ENCODE results near the gene COBL. TPM values are rescaled to one million over a fixed set of nuclear protein-coding genes. Genes with fewer than 3 reads are reported as not detected.

Gene COBL
- polyA plus RNA-seq, 3 donors = 16.8 to 23.3 (median 21.4) TPM

GRCh38 chr7:51237446-51238133 lies 79.0 kb downstream of the COBL start:
- no peak for DNase-seq (ENCODE audit: low read depth in 3 of 3, low spot score in 2 of 3)

- no peak for DNase-seq (ENCODE audit: low read depth in 3 of 3, low spot score in 2 of 3)
These were observed 80.0 kb downstream of the COBL start for GRCh38 chr7:51236470-51237132.

GRCh38 chr7:51235593-51236313 lies 80.9 kb downstream of the COBL start:
- DNase-seq (ENCODE audit: low read depth in 3 of 3, low spot score in 2 of 3) = no peak

GRCh38 chr7:51234609-51235308 lies 81.8 kb downstream of the COBL start:
- no peak for DNase-seq (ENCODE audit: low read depth in 3 of 3, low spot score in 2 of 3)

- no peak for DNase-seq (ENCODE audit: low read depth in 3 of 3, low spot score in 2 of 3)
These were observed 82.5 kb downstream of the COBL start for GRCh38 chr7:51234139-51234538.

- no peak for DNase-seq (ENCODE audit: low read depth in 3 of 3, low spot score in 2 of 3)
These were observed 83.2 kb downstream of the COBL start for GRCh38 chr7:51233374-51233773.

- no peak for DNase-seq (ENCODE audit: low read depth in 3 of 3, low spot score in 2 of 3)
These were observed 85.9 kb downstream of the COBL start for GRCh38 chr7:51230723-51231122.

- DNase-seq (ENCODE audit: low read depth in 3 of 3, low spot score in 2 of 3) = no peak
These were observed 86.3 kb downstream of the COBL start for GRCh38 chr7:51230324-51230625.

GRCh38 chr7:51229620-51230323 lies 86.8 kb downstream of the COBL start:
- DNase-seq (ENCODE audit: low read depth in 3 of 3, low spot score in 2 of 3) = no peak

- DNase-seq (ENCODE audit: low read depth in 3 of 3, low spot score in 2 of 3) = no peak
These were observed 87.5 kb downstream of the COBL start for GRCh38 chr7:51229106-51229537.

GRCh38 chr7:51228386-51228958 lies 88.1 kb downstream of the COBL start:
- no peak for DNase-seq (ENCODE audit: low read depth in 3 of 3, low spot score in 2 of 3)

- no peak for DNase-seq (ENCODE audit: low read depth in 3 of 3, low spot score in 2 of 3)
These were observed 88.7 kb downstream of the COBL start for GRCh38 chr7:51227861-51228260.

- DNase-seq (ENCODE audit: low read depth in 3 of 3, low spot score in 2 of 3) = no peak
These were observed 89.6 kb downstream of the COBL start for GRCh38 chr7:51226916-51227535.

- DNase-seq (ENCODE audit: low read depth in 3 of 3, low spot score in 2 of 3) = no peak
These were observed 90.4 kb downstream of the COBL start for GRCh38 chr7:51226063-51226755.

- no peak for DNase-seq (ENCODE audit: low read depth in 3 of 3, low spot score in 2 of 3)
These were observed 91.6 kb downstream of the COBL start for GRCh38 chr7:51224811-51225595.

GRCh38 chr7:51223505-51223904 lies 93.1 kb downstream of the COBL start:
- DNase-seq (ENCODE audit: low read depth in 3 of 3, low spot score in 2 of 3) = no peak

GRCh38 chr7:51222916-51223315 lies 93.7 kb downstream of the COBL start:
- no peak for DNase-seq (ENCODE audit: low read depth in 3 of 3, low spot score in 2 of 3)

- no peak for DNase-seq (ENCODE audit: low read depth in 3 of 3, low spot score in 2 of 3)
These were observed 96.4 kb downstream of the COBL start for GRCh38 chr7:51220226-51220625.
